OCI-LY3 (cell line): ENCODE results near the gene PUS7.

ENCODE experiments used
- H2AFZ ChIP-seq: fragments of 200-600, 300-600 bp; shearing (Covaris generic); 2 replicates; pipeline ENCODE4 v1.6.0; 2014; ENCODE audit warnings: antibody characterized with exemption, low read depth, low read length
- H3K27ac ChIP-seq: fragments of 200-600, 300-600 bp; sonication (generic); 2 replicates; pipeline ENCODE4 v1.5.1; 2014; ENCODE audit warnings: mild to moderate bottlenecking, low read length, moderate library complexity, mixed read lengths
- H3K27me3 ChIP-seq: fragments of 200-600, 300-600 bp; sonication (generic); 2 replicates; pipeline ENCODE4 v1.6.1; 2014; ENCODE audit warnings: low read depth, low read length, mixed read lengths
- H3K36me3 ChIP-seq: fragments of 200-600, 300-600 bp; sonication (generic); replicated peaks from 2 replicates; pipeline ENCODE3; 2014; ENCODE audit warnings: low read depth, low read length, mixed read lengths
- H3K4me1 ChIP-seq: fragments of 300-600, 200-600 bp; sonication (generic); 2 replicates; pipeline ENCODE4 v1.6.1; 2014; ENCODE audit warnings: low read length, mixed read lengths
- H3K4me2 ChIP-seq: fragments of 200-600, 300-600 bp; sonication (generic); 2 replicates; pipeline ENCODE4 v1.6.1; 2014; ENCODE audit warnings: low read length, mixed read lengths
- H3K4me3 ChIP-seq: fragments of 300-600, 200-600 bp; sonication (generic); 2 replicates; pipeline ENCODE4 v1.5.1; 2014; ENCODE audit warnings: antibody characterized with exemption, mild to moderate bottlenecking, low read length, moderate library complexity
- H3K79me2 ChIP-seq: fragments of 300-600, 200-600 bp; shearing (Covaris generic); 2 replicates; pipeline ENCODE4 v1.6.1; 2014; ENCODE audit warnings: mild to moderate bottlenecking, low read length, mixed read lengths
- H3K9ac ChIP-seq: fragments of 300-600, 200-600 bp; shearing (Covaris generic); 2 replicates; pipeline ENCODE4 v1.6.0; 2014; ENCODE audit warnings: mild to moderate bottlenecking, low read length, moderate library complexity
- H3K9me3 ChIP-seq: fragments of 200-600, 300-600 bp; shearing (Covaris generic); 2 replicates; pipeline ENCODE4 v1.6.1; 2014; ENCODE audit warnings: low read length, mixed read lengths; ENCODE audit not compliant: insufficient read depth
- H4K20me1 ChIP-seq: fragments of 200-600, 300-600 bp; sonication (generic); 2 replicates; pipeline ENCODE4 v1.6.1; 2016; ENCODE audit warnings: low read length, mixed read lengths; ENCODE audit not compliant: insufficient read depth
- EZH2phosphoT487 ChIP-seq: fragments of 200-600 bp; shearing (Covaris generic); IDR thresholded peaks from 2 replicates; pipeline ENCODE4 v1.6.1; 2018; ENCODE audit warnings: antibody characterized with exemption, mixed run types, low read depth
- TF ChIP-seq, protein P1 (sequence below): fragments of 200-600, 300-600 bp; sonication (generic); IDR thresholded peaks from 2 replicates; pipeline ENCODE4 v1.5.1; 2014; ENCODE audit warnings: antibody characterized with exemption, low read length, low read depth

Gene PUS7, protein sequence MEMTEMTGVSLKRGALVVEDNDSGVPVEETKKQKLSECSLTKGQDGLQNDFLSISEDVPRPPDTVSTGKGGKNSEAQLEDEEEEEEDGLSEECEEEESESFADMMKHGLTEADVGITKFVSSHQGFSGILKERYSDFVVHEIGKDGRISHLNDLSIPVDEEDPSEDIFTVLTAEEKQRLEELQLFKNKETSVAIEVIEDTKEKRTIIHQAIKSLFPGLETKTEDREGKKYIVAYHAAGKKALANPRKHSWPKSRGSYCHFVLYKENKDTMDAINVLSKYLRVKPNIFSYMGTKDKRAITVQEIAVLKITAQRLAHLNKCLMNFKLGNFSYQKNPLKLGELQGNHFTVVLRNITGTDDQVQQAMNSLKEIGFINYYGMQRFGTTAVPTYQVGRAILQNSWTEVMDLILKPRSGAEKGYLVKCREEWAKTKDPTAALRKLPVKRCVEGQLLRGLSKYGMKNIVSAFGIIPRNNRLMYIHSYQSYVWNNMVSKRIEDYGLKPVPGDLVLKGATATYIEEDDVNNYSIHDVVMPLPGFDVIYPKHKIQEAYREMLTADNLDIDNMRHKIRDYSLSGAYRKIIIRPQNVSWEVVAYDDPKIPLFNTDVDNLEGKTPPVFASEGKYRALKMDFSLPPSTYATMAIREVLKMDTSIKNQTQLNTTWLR

GRCh38 chr7:105521717-105522463 lies at the start of gene PUS7:
TSS of gene PUS7 (minus strand) at chr7:105522271. CDS start at chr7:105508512, 13,759 bp downstream.
- peak within 1 kb of the TSS; percentile 73 for H3K9ac ChIP-seq
- H3K4me1 ChIP-seq: peaks cover 8% of the 10 kb centered on the region; the same call in 1 of the 2 replicates
- H3K27me3 ChIP-seq: no peaks in the 10 kb centered on the region
- H3K4me3 ChIP-seq: peak within 1 kb of the TSS; percentile 87
- H3K79me2 ChIP-seq: peaks cover 50% of the 10 kb centered on the region
- H4K20me1 ChIP-seq: peaks cover 3% of the 10 kb centered on the region; the same call in 1 of the 2 replicates
- H3K4me2 ChIP-seq: peak within 1 kb of the TSS; percentile 79
- H3K27ac ChIP-seq: peak within 1 kb of the TSS; percentile 20
- H3K36me3 ChIP-seq: peaks cover 6% of the 10 kb centered on the region
- H3K9me3 ChIP-seq: no peaks in the 10 kb centered on the region
- peak within 1 kb of the TSS; percentile 97 for H2AFZ ChIP-seq
- TF ChIP-seq, protein P1, sequence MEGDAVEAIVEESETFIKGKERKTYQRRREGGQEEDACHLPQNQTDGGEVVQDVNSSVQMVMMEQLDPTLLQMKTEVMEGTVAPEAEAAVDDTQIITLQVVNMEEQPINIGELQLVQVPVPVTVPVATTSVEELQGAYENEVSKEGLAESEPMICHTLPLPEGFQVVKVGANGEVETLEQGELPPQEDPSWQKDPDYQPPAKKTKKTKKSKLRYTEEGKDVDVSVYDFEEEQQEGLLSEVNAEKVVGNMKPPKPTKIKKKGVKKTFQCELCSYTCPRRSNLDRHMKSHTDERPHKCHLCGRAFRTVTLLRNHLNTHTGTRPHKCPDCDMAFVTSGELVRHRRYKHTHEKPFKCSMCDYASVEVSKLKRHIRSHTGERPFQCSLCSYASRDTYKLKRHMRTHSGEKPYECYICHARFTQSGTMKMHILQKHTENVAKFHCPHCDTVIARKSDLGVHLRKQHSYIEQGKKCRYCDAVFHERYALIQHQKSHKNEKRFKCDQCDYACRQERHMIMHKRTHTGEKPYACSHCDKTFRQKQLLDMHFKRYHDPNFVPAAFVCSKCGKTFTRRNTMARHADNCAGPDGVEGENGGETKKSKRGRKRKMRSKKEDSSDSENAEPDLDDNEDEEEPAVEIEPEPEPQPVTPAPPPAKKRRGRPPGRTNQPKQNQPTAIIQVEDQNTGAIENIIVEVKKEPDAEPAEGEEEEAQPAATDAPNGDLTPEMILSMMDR: no peak
- TF ChIP-seq EZH2phosphoT487: no peak

DNA sequence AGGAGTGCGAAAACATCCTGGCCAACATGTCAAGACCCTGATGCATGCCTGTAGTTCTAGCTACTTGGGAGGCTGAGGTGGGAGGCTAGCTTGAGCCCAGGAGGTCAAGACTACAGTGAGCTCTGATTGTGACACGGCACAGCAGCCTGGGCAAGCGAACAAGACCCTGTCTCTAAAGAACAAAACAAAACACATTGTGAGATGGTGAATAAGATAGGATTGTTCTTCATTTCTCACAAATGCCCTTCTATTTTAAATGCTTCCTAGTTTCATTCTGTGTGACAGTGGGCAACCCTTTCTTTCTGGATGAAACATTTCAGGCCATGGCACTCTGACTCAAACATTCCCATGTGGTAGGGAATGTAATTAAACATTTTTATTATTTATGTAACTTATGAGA lies 45.8 kb upstream of the PUS7 start:
- Histone ChIP-seq H3K79me2 (no peaks in the 10 kb centered on the region), H4K20me1 (no peaks in the 10 kb centered on the region), H3K9me3 (no peaks in the 10 kb centered on the region), H2AFZ (no peak overlapping the region), H3K9ac (no peak overlapping the region), H3K4me2 (no peak overlapping the region), H3K27me3 (no peaks in the 10 kb centered on the region), H3K4me1 (no peaks in the 10 kb centered on the region), H3K36me3 (peaks cover 47% of the 10 kb centered on the region), H3K4me3 (no peak overlapping the region), H3K27ac (no peak overlapping the region)
- no peak for TF ChIP-seq EZH2phosphoT487
- TF ChIP-seq, protein P1: no peak

- Histone ChIP-seq H3K4me2 (no peak overlapping the region), H4K20me1 (no peaks in the 10 kb centered on the region), H2AFZ (no peak overlapping the region), H3K79me2 (no peaks in the 10 kb centered on the region), H3K9me3 (no peaks in the 10 kb centered on the region), H3K4me1 (no peaks in the 10 kb centered on the region), H3K9ac (no peak overlapping the region), H3K36me3 (peaks cover 45% of the 10 kb centered on the region), H3K4me3 (no peak overlapping the region), H3K27ac (no peak overlapping the region), H3K27me3 (no peaks in the 10 kb centered on the region)
- TF ChIP-seq EZH2phosphoT487: no peak
- TF ChIP-seq, protein P1: no peak
Measured at GRCh38 chr7:105567024-105567423, 45.0 kb upstream of the PUS7 start.

DNA sequence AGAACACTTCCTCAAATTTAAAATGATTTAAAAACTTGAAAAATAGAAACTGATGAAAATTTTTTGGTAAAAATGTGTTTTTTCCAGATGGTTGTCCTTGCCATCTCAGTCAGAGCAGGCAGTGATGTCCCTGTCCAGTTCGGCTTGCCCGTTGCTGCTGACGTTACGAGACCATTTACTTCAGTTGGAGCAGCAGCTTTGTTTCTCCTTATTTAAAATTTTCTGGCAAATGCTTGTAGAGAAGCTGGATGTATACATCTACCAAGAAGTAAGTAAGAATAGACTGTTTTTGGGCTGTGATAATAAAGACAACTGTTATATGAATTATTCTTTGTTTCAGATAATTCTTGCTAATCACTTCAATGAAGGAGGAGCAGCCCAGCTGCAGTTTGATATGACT lies 43.1 kb upstream of the PUS7 start:
- Histone ChIP-seq H3K4me1 (no peaks in the 10 kb centered on the region), H4K20me1 (no peaks in the 10 kb centered on the region), H3K36me3 (peaks cover 45% of the 10 kb centered on the region), H3K79me2 (no peaks in the 10 kb centered on the region), H3K9ac (no peak overlapping the region), H2AFZ (no peak overlapping the region), H3K27me3 (no peaks in the 10 kb centered on the region), H3K4me3 (no peak overlapping the region), H3K4me2 (no peak overlapping the region), H3K27ac (no peak overlapping the region), H3K9me3 (no peaks in the 10 kb centered on the region)
- TF ChIP-seq EZH2phosphoT487: no peak
- TF ChIP-seq, protein P1: no peak
